ENCODE results near the gene CACNA1A. TPM values are rescaled to one million over a fixed set of nuclear protein-coding genes. Genes with fewer than 3 reads are reported as not detected.

CACNA1A gene
- total and polyA plus RNA-seq, 2 of the 13 experiments (the other 11 are each of a cell fraction or from before 2014, with no cell fraction given): not detected

DNA sequence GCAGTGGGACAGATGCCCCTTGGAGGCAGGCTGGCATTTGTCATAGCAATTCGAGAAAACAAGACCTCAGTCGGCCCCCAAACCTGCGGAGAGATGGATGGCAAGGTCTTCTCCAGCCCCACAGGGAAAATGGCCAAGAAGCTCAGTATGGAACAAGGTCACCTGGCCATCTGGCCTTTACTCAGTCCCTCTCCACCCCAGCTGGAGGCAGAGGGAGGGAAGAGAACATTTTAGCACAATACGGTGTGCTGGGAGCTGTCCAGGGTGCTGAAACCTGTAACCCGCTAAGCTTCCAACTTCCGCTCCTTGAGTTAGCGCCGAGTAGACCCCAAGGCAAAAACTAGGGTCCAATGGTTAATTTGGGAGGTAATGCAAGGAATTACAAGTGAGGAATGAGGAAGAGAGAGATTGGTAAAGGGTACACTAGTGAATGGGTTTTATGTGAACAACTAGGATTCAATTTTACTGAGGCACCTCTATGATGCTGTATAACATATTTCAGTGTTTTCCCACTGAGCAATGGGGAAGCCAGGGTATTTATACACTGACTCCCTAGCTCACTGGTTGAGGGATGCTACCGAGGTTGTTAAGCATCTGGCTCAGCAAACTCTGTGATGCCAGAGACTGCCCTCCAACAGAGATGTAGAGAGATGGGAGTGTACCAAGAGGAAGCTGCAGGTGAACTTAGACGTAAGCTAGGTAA is 64.3 kb downstream of the CACNA1A start (continued):
- TF ChIP-seq SAP130 (CRISPR knock-in tag; IDR thresholded peaks at IDR 0.05; ENCODE audit: low read depth) (peak; percentile 38; the same call in 1 of the 2 replicates), ZNF879 (CRISPR knock-in tag; IDR thresholded peaks at IDR 0.05) (0 out of 2 replicates have a peak, but pooled peaks have one; percentile 46), NRL (CRISPR knock-in tag; IDR thresholded peaks at IDR 0.05; ENCODE audit: borderline replicate concordance) (no peak), SOX13 (IDR thresholded peaks at IDR 0.05) (no peak), SOX13 (CRISPR knock-in tag; conservative IDR thresholded peaks at IDR 0.05 in 1 of 2, IDR thresholded peaks at IDR 0.05 in 1 of 2) (peak in 1 of 2 experiments; percentile 38; a peak in 2 of 4 replicates), ZNF607 (CRISPR knock-in tag; IDR thresholded peaks at IDR 0.05; ENCODE audit: borderline replicate concordance) (peak; percentile 70; the same call in 1 of the 2 replicates), ZNF564 (CRISPR knock-in tag; IDR thresholded peaks at IDR 0.05) (peak; percentile 67; the same call in 1 of the 2 replicates), IRX3 (CRISPR knock-in tag; IDR thresholded peaks at IDR 0.05; ENCODE audit: borderline replicate concordance, low read depth) (no peak), ELF3 (CRISPR knock-in tag; IDR thresholded peaks at IDR 0.05) (peak; percentile 58), ETV5 (CRISPR knock-in tag; IDR thresholded peaks at IDR 0.05; ENCODE audit: borderline replicate concordance) (peak; percentile 32; the same call in 1 of the 2 replicates), BRCA1 (CRISPR knock-in tag; IDR thresholded peaks at IDR 0.05) (no peak)
- TF ChIP-seq, protein P1, sequence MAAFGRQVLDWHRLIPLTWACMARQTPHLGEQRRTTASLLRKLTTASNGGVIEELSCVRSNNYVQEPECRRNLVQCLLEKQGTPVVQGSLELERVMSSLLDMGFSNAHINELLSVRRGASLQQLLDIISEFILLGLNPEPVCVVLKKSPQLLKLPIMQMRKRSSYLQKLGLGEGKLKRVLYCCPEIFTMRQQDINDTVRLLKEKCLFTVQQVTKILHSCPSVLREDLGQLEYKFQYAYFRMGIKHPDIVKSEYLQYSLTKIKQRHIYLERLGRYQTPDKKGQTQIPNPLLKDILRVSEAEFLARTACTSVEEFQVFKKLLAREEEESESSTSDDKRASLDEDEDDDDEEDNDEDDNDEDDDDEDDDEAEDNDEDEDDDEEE (CRISPR knock-in tag; IDR thresholded peaks at IDR 0.05): 0 out of 2 replicates have a peak, but pooled peaks have one; percentile 65
- TF ChIP-seq, protein P2, sequence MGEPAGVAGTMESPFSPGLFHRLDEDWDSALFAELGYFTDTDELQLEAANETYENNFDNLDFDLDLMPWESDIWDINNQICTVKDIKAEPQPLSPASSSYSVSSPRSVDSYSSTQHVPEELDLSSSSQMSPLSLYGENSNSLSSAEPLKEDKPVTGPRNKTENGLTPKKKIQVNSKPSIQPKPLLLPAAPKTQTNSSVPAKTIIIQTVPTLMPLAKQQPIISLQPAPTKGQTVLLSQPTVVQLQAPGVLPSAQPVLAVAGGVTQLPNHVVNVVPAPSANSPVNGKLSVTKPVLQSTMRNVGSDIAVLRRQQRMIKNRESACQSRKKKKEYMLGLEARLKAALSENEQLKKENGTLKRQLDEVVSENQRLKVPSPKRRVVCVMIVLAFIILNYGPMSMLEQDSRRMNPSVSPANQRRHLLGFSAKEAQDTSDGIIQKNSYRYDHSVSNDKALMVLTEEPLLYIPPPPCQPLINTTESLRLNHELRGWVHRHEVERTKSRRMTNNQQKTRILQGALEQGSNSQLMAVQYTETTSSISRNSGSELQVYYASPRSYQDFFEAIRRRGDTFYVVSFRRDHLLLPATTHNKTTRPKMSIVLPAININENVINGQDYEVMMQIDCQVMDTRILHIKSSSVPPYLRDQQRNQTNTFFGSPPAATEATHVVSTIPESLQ (CRISPR knock-in tag; conservative IDR thresholded peaks at IDR 0.05): 0 out of 2 replicates have a peak, but pooled peaks have one; percentile 50
- TF ChIP-seq, protein P3, sequence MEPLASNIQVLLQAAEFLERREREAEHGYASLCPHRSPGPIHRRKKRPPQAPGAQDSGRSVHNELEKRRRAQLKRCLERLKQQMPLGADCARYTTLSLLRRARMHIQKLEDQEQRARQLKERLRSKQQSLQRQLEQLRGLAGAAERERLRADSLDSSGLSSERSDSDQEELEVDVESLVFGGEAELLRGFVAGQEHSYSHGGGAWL (CRISPR knock-in tag; IDR thresholded peaks at IDR 0.05): peak; percentile 53; the same call in 1 of the 2 replicates
- TF ChIP-seq, protein P4, sequence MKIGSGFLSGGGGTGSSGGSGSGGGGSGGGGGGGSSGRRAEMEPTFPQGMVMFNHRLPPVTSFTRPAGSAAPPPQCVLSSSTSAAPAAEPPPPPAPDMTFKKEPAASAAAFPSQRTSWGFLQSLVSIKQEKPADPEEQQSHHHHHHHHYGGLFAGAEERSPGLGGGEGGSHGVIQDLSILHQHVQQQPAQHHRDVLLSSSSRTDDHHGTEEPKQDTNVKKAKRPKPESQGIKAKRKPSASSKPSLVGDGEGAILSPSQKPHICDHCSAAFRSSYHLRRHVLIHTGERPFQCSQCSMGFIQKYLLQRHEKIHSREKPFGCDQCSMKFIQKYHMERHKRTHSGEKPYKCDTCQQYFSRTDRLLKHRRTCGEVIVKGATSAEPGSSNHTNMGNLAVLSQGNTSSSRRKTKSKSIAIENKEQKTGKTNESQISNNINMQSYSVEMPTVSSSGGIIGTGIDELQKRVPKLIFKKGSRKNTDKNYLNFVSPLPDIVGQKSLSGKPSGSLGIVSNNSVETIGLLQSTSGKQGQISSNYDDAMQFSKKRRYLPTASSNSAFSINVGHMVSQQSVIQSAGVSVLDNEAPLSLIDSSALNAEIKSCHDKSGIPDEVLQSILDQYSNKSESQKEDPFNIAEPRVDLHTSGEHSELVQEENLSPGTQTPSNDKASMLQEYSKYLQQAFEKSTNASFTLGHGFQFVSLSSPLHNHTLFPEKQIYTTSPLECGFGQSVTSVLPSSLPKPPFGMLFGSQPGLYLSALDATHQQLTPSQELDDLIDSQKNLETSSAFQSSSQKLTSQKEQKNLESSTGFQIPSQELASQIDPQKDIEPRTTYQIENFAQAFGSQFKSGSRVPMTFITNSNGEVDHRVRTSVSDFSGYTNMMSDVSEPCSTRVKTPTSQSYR (CRISPR knock-in tag; IDR thresholded peaks at IDR 0.05; ENCODE audit: borderline replicate concordance): peak; percentile 40; the same call in 1 of the 2 replicates
- TF ChIP-seq, protein P5, sequence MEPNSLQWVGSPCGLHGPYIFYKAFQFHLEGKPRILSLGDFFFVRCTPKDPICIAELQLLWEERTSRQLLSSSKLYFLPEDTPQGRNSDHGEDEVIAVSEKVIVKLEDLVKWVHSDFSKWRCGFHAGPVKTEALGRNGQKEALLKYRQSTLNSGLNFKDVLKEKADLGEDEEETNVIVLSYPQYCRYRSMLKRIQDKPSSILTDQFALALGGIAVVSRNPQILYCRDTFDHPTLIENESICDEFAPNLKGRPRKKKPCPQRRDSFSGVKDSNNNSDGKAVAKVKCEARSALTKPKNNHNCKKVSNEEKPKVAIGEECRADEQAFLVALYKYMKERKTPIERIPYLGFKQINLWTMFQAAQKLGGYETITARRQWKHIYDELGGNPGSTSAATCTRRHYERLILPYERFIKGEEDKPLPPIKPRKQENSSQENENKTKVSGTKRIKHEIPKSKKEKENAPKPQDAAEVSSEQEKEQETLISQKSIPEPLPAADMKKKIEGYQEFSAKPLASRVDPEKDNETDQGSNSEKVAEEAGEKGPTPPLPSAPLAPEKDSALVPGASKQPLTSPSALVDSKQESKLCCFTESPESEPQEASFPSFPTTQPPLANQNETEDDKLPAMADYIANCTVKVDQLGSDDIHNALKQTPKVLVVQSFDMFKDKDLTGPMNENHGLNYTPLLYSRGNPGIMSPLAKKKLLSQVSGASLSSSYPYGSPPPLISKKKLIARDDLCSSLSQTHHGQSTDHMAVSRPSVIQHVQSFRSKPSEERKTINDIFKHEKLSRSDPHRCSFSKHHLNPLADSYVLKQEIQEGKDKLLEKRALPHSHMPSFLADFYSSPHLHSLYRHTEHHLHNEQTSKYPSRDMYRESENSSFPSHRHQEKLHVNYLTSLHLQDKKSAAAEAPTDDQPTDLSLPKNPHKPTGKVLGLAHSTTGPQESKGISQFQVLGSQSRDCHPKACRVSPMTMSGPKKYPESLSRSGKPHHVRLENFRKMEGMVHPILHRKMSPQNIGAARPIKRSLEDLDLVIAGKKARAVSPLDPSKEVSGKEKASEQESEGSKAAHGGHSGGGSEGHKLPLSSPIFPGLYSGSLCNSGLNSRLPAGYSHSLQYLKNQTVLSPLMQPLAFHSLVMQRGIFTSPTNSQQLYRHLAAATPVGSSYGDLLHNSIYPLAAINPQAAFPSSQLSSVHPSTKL (CRISPR knock-in tag; IDR thresholded peaks at IDR 0.05): peak; percentile 38; the same call in 1 of the 2 replicates

Data from HepG2 (cell line).